HEK293 (cell line): ENCODE measurements around the gene SLC10A4.

ENCODE experiments used
- CTCF ChIP-seq: fragments of 450-650 bp; formaldehyde crosslinking; IDR thresholded peaks from 2 replicates; pipeline ENCODE4 v1.5.1; 2016; ENCODE audit warnings: missing biosample characterization, missing genetic modification characterization
- RBAK ChIP-seq: fragments of 450-650 bp; formaldehyde crosslinking; IDR thresholded peaks from 2 replicates; pipeline ENCODE4 v1.5.1; 2016; ENCODE audit warnings: missing biosample characterization, missing genetic modification characterization
- SP2 ChIP-seq: fragments of 450-650 bp; formaldehyde crosslinking; IDR thresholded peaks from 2 replicates; pipeline ENCODE4 v1.5.1; 2016; ENCODE audit warnings: missing biosample characterization, missing genetic modification characterization
- YY1 ChIP-seq: fragments of 450-650 bp; formaldehyde crosslinking; IDR thresholded peaks from 2 replicates; pipeline ENCODE4 v1.5.1; 2018; ENCODE audit warnings: missing biosample characterization, missing genetic modification characterization
- ZNF23 ChIP-seq: fragments of 450-650 bp; formaldehyde crosslinking; IDR thresholded peaks from 2 replicates; pipeline ENCODE4 v1.5.1; 2016; ENCODE audit warnings: missing biosample characterization, missing genetic modification characterization, borderline replicate concordance
- ZNF24 ChIP-seq: fragments of 450-650 bp; formaldehyde crosslinking; IDR thresholded peaks from 2 replicates; pipeline ENCODE4 v1.5.1; 2016; ENCODE audit warnings: missing biosample characterization, missing genetic modification characterization
- ZNF274 ChIP-seq, 2 experiments: fragments of 200-500 bp in 1 of 2; fragments of 450-650 bp in 1 of 2; sonication (Bioruptor generic) in 1 of 2; formaldehyde crosslinking in 1 of 2; IDR thresholded peaks; 2 replicates each; pipeline versions ENCODE4 v1.5.1 to v1.6.1; 2014 to 2016; ENCODE audit warnings: borderline replicate concordance in 1 of 2, inconsistent platforms in 1 of 2, low read length in 1 of 2, missing biosample characterization in 1 of 2, missing genetic modification characterization in 1 of 2
- ZNF398 ChIP-seq: fragments of 450-650 bp; formaldehyde crosslinking; IDR thresholded peaks from 2 replicates; pipeline ENCODE4 v1.5.1; 2017; ENCODE audit warnings: missing biosample characterization, missing genetic modification characterization
- ZNF416 ChIP-seq: fragments of 450-650 bp; formaldehyde crosslinking; IDR thresholded peaks from 2 replicates; pipeline ENCODE4 v1.5.1; 2016; ENCODE audit warnings: missing biosample characterization, missing genetic modification characterization
- ZNF645 ChIP-seq: fragments of 450-650 bp; formaldehyde crosslinking; IDR thresholded peaks from 2 replicates; pipeline ENCODE4; 2016; ENCODE audit warnings: missing biosample characterization, missing genetic modification characterization
- ZNF785 ChIP-seq: fragments of 450-650 bp; formaldehyde crosslinking; IDR thresholded peaks from 2 replicates; pipeline ENCODE4 v1.5.1; 2016; ENCODE audit warnings: missing biosample characterization, missing genetic modification characterization
- ZSCAN30 ChIP-seq: fragments of 450-650 bp; IDR thresholded peaks from 2 replicates; pipeline ENCODE4 v1.5.1; 2018; ENCODE audit warnings: missing biosample characterization, mild to moderate bottlenecking, missing genetic modification characterization, moderate library complexity
- ZXDB ChIP-seq: fragments of 450-650 bp; formaldehyde crosslinking; IDR thresholded peaks from 2 replicates; pipeline ENCODE4 v1.5.1; 2016; ENCODE audit warnings: missing biosample characterization, missing genetic modification characterization
- TF ChIP-seq, protein P1 (sequence below): fragments of 450-650 bp; formaldehyde crosslinking; IDR thresholded peaks from 2 replicates; pipeline ENCODE4 v1.5.1; 2016; ENCODE audit warnings: missing biosample characterization, missing genetic modification characterization

DNA sequence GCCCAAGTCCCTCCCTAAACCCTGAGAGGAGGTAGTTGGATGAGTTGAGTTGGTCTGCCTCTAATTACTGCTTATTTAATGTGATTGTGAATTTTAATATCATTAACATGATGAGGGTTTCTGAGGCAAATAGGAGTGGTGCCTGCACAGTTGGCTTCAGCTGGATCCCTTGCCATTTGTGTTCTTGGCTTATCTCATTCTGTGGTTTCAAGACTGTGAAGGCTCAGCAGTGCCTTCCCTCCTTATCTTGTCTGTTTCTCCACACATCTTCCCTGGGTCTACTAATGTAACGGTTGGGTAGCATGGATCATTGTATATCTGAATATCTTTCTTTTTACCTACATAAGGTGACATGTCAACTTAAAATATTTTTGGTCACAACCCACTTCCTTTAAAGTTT, 1.6 kb upstream of the SLC10A4 start:
- TF ChIP-seq CTCF (no peak), ZNF274 (IDR thresholded peaks at IDR 0.05; ENCODE audit: low read length) (no peak), ZNF274 (tag by site-specific recombination; IDR thresholded peaks at IDR 0.05; ENCODE audit: borderline replicate concordance) (no peak), ZNF645 (no peak), RBAK (tag by site-specific recombination) (no peak), ZSCAN30 (tag by site-specific recombination) (no peak), YY1 (no peak), ZXDB (no peak), ZNF785 (tag by site-specific recombination) (no peak), ZNF24 (tag by site-specific recombination) (no peak), ZNF398 (no peak), SP2 (tag by site-specific recombination) (no peak), ZNF23 (tag by site-specific recombination) (no peak), ZNF416 (tag by site-specific recombination) (no peak)
- TF ChIP-seq, protein P1, sequence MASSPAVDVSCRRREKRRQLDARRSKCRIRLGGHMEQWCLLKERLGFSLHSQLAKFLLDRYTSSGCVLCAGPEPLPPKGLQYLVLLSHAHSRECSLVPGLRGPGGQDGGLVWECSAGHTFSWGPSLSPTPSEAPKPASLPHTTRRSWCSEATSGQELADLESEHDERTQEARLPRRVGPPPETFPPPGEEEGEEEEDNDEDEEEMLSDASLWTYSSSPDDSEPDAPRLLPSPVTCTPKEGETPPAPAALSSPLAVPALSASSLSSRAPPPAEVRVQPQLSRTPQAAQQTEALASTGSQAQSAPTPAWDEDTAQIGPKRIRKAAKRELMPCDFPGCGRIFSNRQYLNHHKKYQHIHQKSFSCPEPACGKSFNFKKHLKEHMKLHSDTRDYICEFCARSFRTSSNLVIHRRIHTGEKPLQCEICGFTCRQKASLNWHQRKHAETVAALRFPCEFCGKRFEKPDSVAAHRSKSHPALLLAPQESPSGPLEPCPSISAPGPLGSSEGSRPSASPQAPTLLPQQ (tag by site-specific recombination): no peak
